Sigmoid colon (tissue), 7 donors: ENCODE data around the gene SYT13. TPM values are rescaled to one million over a fixed set of nuclear protein-coding genes. Genes with fewer than 3 reads are reported as not detected.

Experiments used
- DNase-seq: peaks from one replicate; pipeline ENCODE4 v3.0.0-alpha.2; 2019
- H3K27ac ChIP-seq, 4 donors: fragments of 200-600 bp; sonication (generic); one replicate each; pipeline ENCODE4 v1.5.1; 2016 to 2019; ENCODE audit warnings: mild to moderate bottlenecking in 1 of 4
- H3K27me3 ChIP-seq, 3 donors: fragments of 200-600 bp; sonication (generic); one replicate each; pipeline ENCODE4 v1.5.1; 2019; ENCODE audit warnings: mild to moderate bottlenecking in 1 of 3
- H3K36me3 ChIP-seq, 4 donors: fragments of 200-600 bp; sonication (generic); one replicate each; pipeline ENCODE4 v1.5.1; 2016 to 2019
- H3K4me1 ChIP-seq, 4 donors: fragments of 200-600 bp; sonication (generic); one replicate each; pipeline ENCODE4 v1.5.1; 2017 to 2019
- H3K4me3 ChIP-seq, 4 donors: fragments of 200-600 bp; sonication (generic); one replicate each; pipeline ENCODE4 v1.5.1; 2017 to 2019; ENCODE audit warnings: mild to moderate bottlenecking in 2 of 4, moderate library complexity in 1 of 4
- H3K9me3 ChIP-seq, 4 donors: fragments of 200-600 bp in 3 of 4; sonication (generic) in 3 of 4; one replicate each; pipeline versions ENCODE4 v1.5.1 to v1.6.1; 2013 to 2019
- CTCF ChIP-seq, 4 experiments: fragments of 450-650 bp in 3 of 4; fragments of 200-600 bp in 1 of 4; IDR thresholded peaks; one replicate each; pipeline ENCODE4 v1.5.1; 2016 to 2019; ENCODE audit warnings: antibody characterized with exemption in 4 of 4, mild to moderate bottlenecking in 3 of 4, moderate library complexity in 2 of 4
- EP300 ChIP-seq, 4 donors: sonication (generic); formaldehyde crosslinking; IDR thresholded peaks; one replicate each; pipeline ENCODE4 v1.6.1; 2017; ENCODE audit warnings: antibody characterized with exemption in 4 of 4
- POLR2A ChIP-seq, 2 donors: fragments of 450-650 bp; IDR thresholded peaks; one replicate each; pipeline ENCODE4 v1.6.1; 2016; ENCODE audit warnings: antibody characterized with exemption in 2 of 2, mild to moderate bottlenecking in 2 of 2, moderate library complexity in 2 of 2
- POLR2AphosphoS5 ChIP-seq, 4 donors: sonication (generic); formaldehyde crosslinking; IDR thresholded peaks; one replicate each; pipeline ENCODE4 v1.6.1; 2017; ENCODE audit warnings: antibody characterized with exemption in 4 of 4
- WGBS, 2 donors: extraction: QIAGEN DNeasy Blood & Tissue Kit; methylation state at CpG; one replicate each; pipeline ENCODE4 v1.1.7; 2013; 5-methylcytosine and 5-hydroxymethylcytosine counted together
- intact Hi-C: fragments of 100-400 bp; cut with DNase I; formaldehyde crosslinking; loops from one replicate; pipeline ENCODE4 v1.15.1; 2023
- polyA plus RNA-seq, 3 donors: library from polyadenylated mRNA; stranded (reverse); fragments of 200-250 nt; gene quantifications; one replicate each; pipeline ENCODE4 v1.2.3, GENCODE V29; 2013
- total RNA-seq, 4 donors: library from RNA; depleted of rRNA; stranded (reverse); fragments of >200 nt; gene quantifications; one replicate each; pipeline ENCODE4 v1.1.0, GENCODE V29; 2016
- donor health status: healthy with polysubstance abuse.
- donor health status: Bipolar disorder and iron deficiency.
- donor health status: healthy.

SYT13 gene
- total and polyA plus RNA-seq, 7 donors: 2.0 to 8.1 (median 3.9) TPM

- Histone ChIP-seq H3K4me1 (no peaks in the 10 kb centered on the region), H3K27ac (no peak overlapping the region), H3K9me3 (no peaks in the 10 kb centered on the region), H3K36me3 (no peaks in the 10 kb centered on the region), H3K4me3 (no peak overlapping the region), H3K27me3 (peaks cover 0 to 28% (median 9%) of the 10 kb centered on the region in 3 donors)
- WGBS, 2 donors: 36 to 62% methylated on average over 14 of the region's 14 CpGs
- DNase-seq: no peak
- TF ChIP-seq POLR2AphosphoS5 (IDR thresholded peaks at IDR 0.05) (no peak), EP300 (IDR thresholded peaks at IDR 0.05) (no peak), POLR2A (IDR thresholded peaks at IDR 0.05) (no peak), CTCF (IDR thresholded peaks at IDR 0.05) (peak in 1 of 4 experiments; percentile 22)
- intact Hi-C loops: no loop called here
Measured at GRCh38 chr11:45267052-45267451, 19.1 kb downstream of the SYT13 start.

DNA sequence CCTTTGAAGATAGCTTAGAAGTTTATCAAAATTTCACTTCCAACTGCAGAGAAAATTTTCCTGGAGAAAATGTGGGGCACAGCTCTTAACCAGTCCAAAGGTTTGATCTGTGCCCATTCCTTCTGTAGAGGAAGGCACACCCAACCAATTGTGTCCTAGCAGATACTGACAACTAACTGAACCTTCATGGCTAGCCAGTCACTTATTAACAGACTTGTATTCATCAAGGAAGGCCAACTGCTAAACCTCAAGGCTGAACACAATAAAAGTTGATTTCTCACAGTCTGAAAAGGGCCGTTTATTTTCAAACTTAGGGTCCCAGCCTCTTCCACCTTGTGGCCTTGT, 19.5 kb downstream of the SYT13 start:
- intact Hi-C loops: no loop called here

GRCh38 chr11:45265969-45266675, 20.0 kb downstream of the SYT13 start:
- Histone ChIP-seq H3K4me1 (no peaks in the 10 kb centered on the region), H3K9me3 (no peaks in the 10 kb centered on the region), H3K4me3 (no peak overlapping the region), H3K27me3 (peaks cover 0 to 28% (median 9%) of the 10 kb centered on the region in 3 donors), H3K36me3 (no peaks in the 10 kb centered on the region), H3K27ac (no peak overlapping the region)
- no peak for TF ChIP-seq POLR2A (IDR thresholded peaks at IDR 0.05)
- no peak for TF ChIP-seq POLR2AphosphoS5 (IDR thresholded peaks at IDR 0.05)
- TF ChIP-seq EP300 (IDR thresholded peaks at IDR 0.05): no peak
- no peak for TF ChIP-seq CTCF (IDR thresholded peaks at IDR 0.05)
- intact Hi-C loops: no loop called here
- 26 to 56% methylated on average over 2 of the region's 2 CpGs for WGBS, 2 donors
- no peak for DNase-seq

More for the DNA sequence above, 19.5 kb downstream of the SYT13 start:
- TF ChIP-seq CTCF (IDR thresholded peaks at IDR 0.05): no peak
- no peak for TF ChIP-seq POLR2A (IDR thresholded peaks at IDR 0.05)
- TF ChIP-seq POLR2AphosphoS5 (IDR thresholded peaks at IDR 0.05): no peak
- Histone ChIP-seq H3K4me1 (no peaks in the 10 kb centered on the region), H3K27ac (no peak overlapping the region), H3K27me3 (peaks cover 0 to 28% (median 9%) of the 10 kb centered on the region in 3 donors), H3K4me3 (no peak overlapping the region), H3K9me3 (no peaks in the 10 kb centered on the region), H3K36me3 (no peaks in the 10 kb centered on the region)
- 22 to 79% methylated on average over 1 of the region's 1 CpG for WGBS, 2 donors
- DNase-seq: no peak

- intact Hi-C loops: no loop called here
- DNase-seq: no peak
- Histone ChIP-seq H3K27me3 (peaks cover 0 to 28% (median 9%) of the 10 kb centered on the region in 3 donors), H3K4me1 (no peaks in the 10 kb centered on the region), H3K36me3 (no peaks in the 10 kb centered on the region), H3K9me3 (no peaks in the 10 kb centered on the region), H3K4me3 (no peak overlapping the region), H3K27ac (no peak overlapping the region)
- 31 to 66% methylated on average over 11 of the region's 11 CpGs for WGBS, 2 donors
- no peak for TF ChIP-seq EP300 (IDR thresholded peaks at IDR 0.05)
- no peak for TF ChIP-seq CTCF (IDR thresholded peaks at IDR 0.05)
- TF ChIP-seq POLR2AphosphoS5 (IDR thresholded peaks at IDR 0.05): no peak
- no peak for TF ChIP-seq POLR2A (IDR thresholded peaks at IDR 0.05)
Measured at GRCh38 chr11:45264839-45265515, 21.2 kb downstream of the SYT13 start.
